ENCODE results near the gene TSC2.

Gene TSC2

GRCh38 chr16:2040041-2040786, 7.6 kb upstream of the TSC2 start:
- DNase-seq (ENCODE audit: low read depth in 2 of 2) = no peak
- H3K4me3 ChIP-seq (replicated peaks in 1 of 2; ENCODE audit: low read depth in 2 of 2, low read length in 2 of 2) = no peak overlapping the region
- TF ChIP-seq CTCF (IDR thresholded peaks at IDR 0.05; ENCODE audit: low read depth, low read length) = no peak

GRCh38 chr16:2040787-2041522, 6.8 kb upstream of the TSC2 start:
- H3K4me3 ChIP-seq (replicated peaks in 1 of 2; ENCODE audit: low read depth in 2 of 2, low read length in 2 of 2) = no peak overlapping the region
- DNase-seq (ENCODE audit: low read depth in 2 of 2) = peak in 1 of 2 donors; percentile 62
- TF ChIP-seq CTCF (IDR thresholded peaks at IDR 0.05; ENCODE audit: low read depth, low read length) = no peak

- TF ChIP-seq CTCF (IDR thresholded peaks at IDR 0.05; ENCODE audit: low read depth, low read length) = no peak
- H3K4me3 ChIP-seq (replicated peaks in 1 of 2; ENCODE audit: low read depth in 2 of 2, low read length in 2 of 2) = no peak overlapping the region
- no peak for DNase-seq (ENCODE audit: low read depth in 2 of 2)
These were observed 5.4 kb upstream of the TSC2 start for GRCh38 chr16:2042171-2042985.

GRCh38 chr16:2042986-2043666, 4.7 kb upstream of the TSC2 start:
- DNase-seq (ENCODE audit: low read depth in 2 of 2) = no peak
- no peak for TF ChIP-seq CTCF (IDR thresholded peaks at IDR 0.05; ENCODE audit: low read depth, low read length)
- no peak overlapping the region for H3K4me3 ChIP-seq (replicated peaks in 1 of 2; ENCODE audit: low read depth in 2 of 2, low read length in 2 of 2)

GRCh38 chr16:2043667-2044451, 3.9 kb upstream of the TSC2 start:
- DNase-seq (ENCODE audit: low read depth in 2 of 2) = no peak
- no peak overlapping the region for H3K4me3 ChIP-seq (replicated peaks in 1 of 2; ENCODE audit: low read depth in 2 of 2, low read length in 2 of 2)
- no peak for TF ChIP-seq CTCF (IDR thresholded peaks at IDR 0.05; ENCODE audit: low read depth, low read length)

GRCh38 chr16:2044541-2044940, 3.2 kb upstream of the TSC2 start:
- no peak overlapping the region for H3K4me3 ChIP-seq (replicated peaks in 1 of 2; ENCODE audit: low read depth in 2 of 2, low read length in 2 of 2)
- no peak for TF ChIP-seq CTCF (IDR thresholded peaks at IDR 0.05; ENCODE audit: low read depth, low read length)

More at GRCh38 chr16:2044541-2044940, 3.2 kb upstream of the TSC2 start:
- no peak for DNase-seq (ENCODE audit: low read depth in 2 of 2)
